Tibial nerve (tissue), 4 donors: Measurements from ENCODE around the gene PRM3.

Experiments used
- EP300 ChIP-seq, 2 donors: sonication (generic); formaldehyde crosslinking; IDR thresholded peaks; one replicate each; pipeline ENCODE4 v1.6.1; 2017; ENCODE audit warnings: antibody characterized with exemption in 2 of 2, mild to moderate bottlenecking in 1 of 2
- TF ChIP-seq, protein P1 (sequence below), 5 experiments: fragments of 200-600 bp in 3 of 5; fragments of 450-650 bp in 2 of 5; sonication (generic) in 3 of 5; IDR thresholded peaks; one replicate each; pipeline ENCODE4 v1.5.1; 2016 to 2019; ENCODE audit warnings: antibody characterized with exemption in 5 of 5, mild to moderate bottlenecking in 3 of 5, moderate library complexity in 2 of 5

DNA sequence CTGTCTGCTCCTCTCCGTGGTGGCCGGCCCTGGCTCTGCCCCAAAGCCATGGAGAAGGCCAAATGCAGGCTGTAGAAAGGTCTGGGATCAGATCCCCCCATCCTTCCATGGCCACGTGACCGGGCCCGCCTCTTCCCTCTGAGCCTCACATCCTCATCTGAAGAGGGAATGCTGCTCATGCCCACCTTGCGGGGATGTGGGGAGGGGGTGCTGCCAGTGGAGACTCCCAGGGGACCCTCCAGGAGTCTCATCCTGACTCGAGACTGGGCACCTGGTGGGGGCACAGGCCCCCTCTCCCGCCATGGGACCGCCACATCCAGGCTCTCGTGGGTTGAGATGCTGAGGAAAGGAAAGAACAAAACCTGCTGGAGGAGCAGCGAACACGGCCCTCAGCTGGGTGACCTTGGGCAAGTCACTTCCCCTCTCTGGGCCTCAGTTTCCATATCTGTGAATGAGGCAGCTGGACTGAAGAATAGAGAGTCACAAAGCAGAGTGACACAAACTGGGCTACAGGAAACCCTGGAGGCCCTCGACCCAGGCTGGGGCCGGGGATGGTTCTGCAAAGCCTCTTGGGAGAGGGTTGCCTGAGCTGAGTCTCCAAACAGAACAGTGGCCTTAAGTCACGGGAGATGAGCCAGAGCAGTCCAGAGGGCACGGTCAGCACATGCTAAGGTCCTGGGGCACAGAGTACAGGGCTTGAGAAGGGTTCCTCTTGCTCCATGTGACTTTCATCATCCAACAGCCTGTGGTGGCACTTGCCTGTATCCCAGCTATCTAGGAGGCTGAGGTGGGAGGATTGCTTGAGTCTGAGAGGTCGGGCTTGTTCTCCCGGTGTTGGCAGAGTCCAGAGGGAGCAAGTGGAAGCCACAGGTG lies 47.5 kb downstream of the PRM3 start:
- TF ChIP-seq, protein P1, sequence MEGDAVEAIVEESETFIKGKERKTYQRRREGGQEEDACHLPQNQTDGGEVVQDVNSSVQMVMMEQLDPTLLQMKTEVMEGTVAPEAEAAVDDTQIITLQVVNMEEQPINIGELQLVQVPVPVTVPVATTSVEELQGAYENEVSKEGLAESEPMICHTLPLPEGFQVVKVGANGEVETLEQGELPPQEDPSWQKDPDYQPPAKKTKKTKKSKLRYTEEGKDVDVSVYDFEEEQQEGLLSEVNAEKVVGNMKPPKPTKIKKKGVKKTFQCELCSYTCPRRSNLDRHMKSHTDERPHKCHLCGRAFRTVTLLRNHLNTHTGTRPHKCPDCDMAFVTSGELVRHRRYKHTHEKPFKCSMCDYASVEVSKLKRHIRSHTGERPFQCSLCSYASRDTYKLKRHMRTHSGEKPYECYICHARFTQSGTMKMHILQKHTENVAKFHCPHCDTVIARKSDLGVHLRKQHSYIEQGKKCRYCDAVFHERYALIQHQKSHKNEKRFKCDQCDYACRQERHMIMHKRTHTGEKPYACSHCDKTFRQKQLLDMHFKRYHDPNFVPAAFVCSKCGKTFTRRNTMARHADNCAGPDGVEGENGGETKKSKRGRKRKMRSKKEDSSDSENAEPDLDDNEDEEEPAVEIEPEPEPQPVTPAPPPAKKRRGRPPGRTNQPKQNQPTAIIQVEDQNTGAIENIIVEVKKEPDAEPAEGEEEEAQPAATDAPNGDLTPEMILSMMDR (IDR thresholded peaks at IDR 0.05), result no peak
- TF ChIP-seq EP300 (IDR thresholded peaks at IDR 0.05), result no peak
